ENCODE data around the gene ACAP2. TPM values are rescaled to one million over a fixed set of nuclear protein-coding genes. Genes with fewer than 3 reads are reported as not detected.

The ACAP2 gene
- total RNA-seq, 4 donors from 2014 or later, result 52.9 to 62.0 (median 56.2) TPM

- no peak overlapping the region for H3K4me3 ChIP-seq (ENCODE audit: low read depth, poor library complexity, severe bottlenecking)
- intact Hi-C loops (cut with DNase I; ENCODE audit: low total_unique reads), result no loop called here
- peak in 1 of 2 donors; percentile 45 for DNase-seq (ENCODE audit: low spot score in 2 of 2)
- no peak for TF ChIP-seq CTCF (IDR thresholded peaks at IDR 0.05)
- no peak for TF ChIP-seq POLR2A (IDR thresholded peaks at IDR 0.05)
- 93% methylated on average over 6 of the region's 6 CpGs for WGBS, 2 donors
These were observed 4.4 kb upstream of the ACAP2 start for GRCh38 chr3:195447201-195447600.

GRCh38 chr3:195446359-195446758, 3.5 kb upstream of the ACAP2 start:
- WGBS, 2 donors, result 73 to 85% methylated on average over 3 of the region's 3 CpGs
- TF ChIP-seq CTCF (IDR thresholded peaks at IDR 0.05) (no peak), POLR2A (IDR thresholded peaks at IDR 0.05) (no peak)
- H3K4me3 ChIP-seq (ENCODE audit: low read depth, poor library complexity, severe bottlenecking), result no peak overlapping the region
- intact Hi-C loops (cut with DNase I; ENCODE audit: low total_unique reads), result no loop called here
- peak in 1 of 2 donors; percentile 25 for DNase-seq (ENCODE audit: low spot score in 2 of 2)

GRCh38 chr3:195445885-195446284, 3.1 kb upstream of the ACAP2 start:
- no peak overlapping the region for H3K4me3 ChIP-seq (ENCODE audit: low read depth, poor library complexity, severe bottlenecking)
- 78 to 94% methylated on average over 2 of the region's 2 CpGs for WGBS, 2 donors

GRCh38 chr3:195443391-195443989, 670 bp upstream of the ACAP2 start:
- H3K4me3 ChIP-seq (ENCODE audit: low read depth, poor library complexity, severe bottlenecking), result no peak overlapping the region
- TF ChIP-seq POLR2A (IDR thresholded peaks at IDR 0.05) (no peak), CTCF (IDR thresholded peaks at IDR 0.05) (no peak)
- 15 to 16% methylated on average over 6 of the region's 6 CpGs for WGBS, 2 donors
- intact Hi-C loops (cut with DNase I; ENCODE audit: low total_unique reads), result no loop called here
- peak in 1 of 2 donors; percentile 29 for DNase-seq (ENCODE audit: low spot score in 2 of 2)

More at GRCh38 chr3:195445885-195446284, 3.1 kb upstream of the ACAP2 start:
- intact Hi-C loops (cut with DNase I; ENCODE audit: low total_unique reads), result no loop called here
- peak in 1 of 2 donors; percentile 10 for DNase-seq (ENCODE audit: low spot score in 2 of 2)
- TF ChIP-seq CTCF (IDR thresholded peaks at IDR 0.05) (no peak), POLR2A (IDR thresholded peaks at IDR 0.05) (no peak)

GRCh38 chr3:195441992-195442572, 738 bp downstream of the ACAP2 start:
- peak overlapping the region; percentile 83 for H3K4me3 ChIP-seq (ENCODE audit: low read depth, poor library complexity, severe bottlenecking)
- 1% methylated on average over 43 of the region's 43 CpGs for WGBS, 2 donors
- no peak for TF ChIP-seq POLR2A (IDR thresholded peaks at IDR 0.05)
- no peak for TF ChIP-seq CTCF (IDR thresholded peaks at IDR 0.05)
- intact Hi-C loops (cut with DNase I; ENCODE audit: low total_unique reads), result no loop called here
- peak; percentile 47 to 92 for DNase-seq (ENCODE audit: low spot score in 2 of 2)
